ENCODE data around the gene ONECUT3.

DNA sequence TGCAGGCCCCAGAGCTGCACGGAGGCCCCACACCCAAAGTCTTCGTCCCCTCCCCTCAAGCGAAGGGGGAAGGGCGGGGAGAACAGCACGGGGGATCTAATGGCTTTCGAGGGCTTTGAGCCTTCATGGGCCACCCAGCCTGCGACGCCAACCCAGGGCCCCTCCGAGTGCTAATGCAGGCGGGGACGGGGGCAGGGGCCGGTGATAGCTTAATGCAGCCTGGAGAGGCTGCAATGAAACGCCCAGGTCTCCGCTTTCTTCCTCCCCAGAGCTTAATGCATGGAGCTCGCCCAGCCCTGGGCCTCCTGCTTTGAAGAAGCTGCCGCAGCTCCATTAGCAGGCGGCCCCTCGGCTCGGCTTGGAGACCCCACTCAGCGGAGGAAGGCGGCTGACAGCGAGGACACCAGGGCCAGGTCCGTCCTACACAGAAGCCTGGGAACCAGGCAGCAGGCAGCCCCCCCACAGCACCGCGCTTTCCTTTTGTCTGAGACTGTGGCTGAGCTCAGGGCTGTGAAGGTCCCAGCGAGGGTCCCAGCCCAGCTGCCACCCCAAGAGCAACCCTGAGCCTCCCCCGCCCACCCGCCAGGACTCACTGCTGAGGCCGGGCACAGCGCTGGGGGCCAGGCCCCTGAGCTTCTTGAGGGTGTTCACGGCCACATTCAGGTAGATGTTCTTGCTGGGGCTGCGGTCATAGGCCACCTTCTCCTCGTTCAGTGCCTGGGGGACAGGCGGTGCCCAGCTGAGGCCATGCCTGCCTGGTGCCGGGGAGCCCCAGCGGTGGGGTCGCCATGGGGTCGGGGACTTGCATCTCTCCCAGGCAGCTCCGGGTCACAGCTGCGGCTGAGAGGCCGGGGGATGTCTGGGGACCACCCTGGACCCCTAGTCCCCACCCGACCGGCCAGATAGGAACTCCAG, 66.3 kb downstream of the ONECUT3 start:
- TF ChIP-seq, protein P1, sequence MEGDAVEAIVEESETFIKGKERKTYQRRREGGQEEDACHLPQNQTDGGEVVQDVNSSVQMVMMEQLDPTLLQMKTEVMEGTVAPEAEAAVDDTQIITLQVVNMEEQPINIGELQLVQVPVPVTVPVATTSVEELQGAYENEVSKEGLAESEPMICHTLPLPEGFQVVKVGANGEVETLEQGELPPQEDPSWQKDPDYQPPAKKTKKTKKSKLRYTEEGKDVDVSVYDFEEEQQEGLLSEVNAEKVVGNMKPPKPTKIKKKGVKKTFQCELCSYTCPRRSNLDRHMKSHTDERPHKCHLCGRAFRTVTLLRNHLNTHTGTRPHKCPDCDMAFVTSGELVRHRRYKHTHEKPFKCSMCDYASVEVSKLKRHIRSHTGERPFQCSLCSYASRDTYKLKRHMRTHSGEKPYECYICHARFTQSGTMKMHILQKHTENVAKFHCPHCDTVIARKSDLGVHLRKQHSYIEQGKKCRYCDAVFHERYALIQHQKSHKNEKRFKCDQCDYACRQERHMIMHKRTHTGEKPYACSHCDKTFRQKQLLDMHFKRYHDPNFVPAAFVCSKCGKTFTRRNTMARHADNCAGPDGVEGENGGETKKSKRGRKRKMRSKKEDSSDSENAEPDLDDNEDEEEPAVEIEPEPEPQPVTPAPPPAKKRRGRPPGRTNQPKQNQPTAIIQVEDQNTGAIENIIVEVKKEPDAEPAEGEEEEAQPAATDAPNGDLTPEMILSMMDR (IDR thresholded peaks at IDR 0.05): no peak
- no peak for TF ChIP-seq POLR2AphosphoS5 (IDR thresholded peaks at IDR 0.05)
- no peak for TF ChIP-seq POLR2A (IDR thresholded peaks at IDR 0.05)

Measured in breast epithelium (tissue), 3 donors.